Bronchial epithelial cell (primary cell): Measurements from ENCODE around the gene DISC1. TPM values are rescaled to one million over a fixed set of nuclear protein-coding genes. Genes with fewer than 3 reads are reported as not detected.
"Not testable (repeated sequence)": the region's sequence is repeated elsewhere in the genome, so short reads cannot be mapped to it uniquely, and the experiment has no call there.

Experiments used
- DNase-seq: peaks from one replicate; pipeline ENCODE4 v3.0.0-alpha.2; 2010; ENCODE audit warnings: low read depth
- FAIRE-seq: peaks from 2 replicates; lab custom pipeline; 2011; peaks lifted over from hg19 to GRCh38; lab: Jason Lieb, UNC
- H3K27me3 ChIP-seq: 2 replicates; pipeline ENCODE4 v1.5.1; 2011; ENCODE audit warnings: low read length; ENCODE audit not compliant: control insufficient read depth, insufficient read depth
- H3K36me3 ChIP-seq: 2 replicates; pipeline ENCODE4 v1.5.1; 2011; ENCODE audit warnings: low read length; ENCODE audit not compliant: control insufficient read depth, insufficient read depth
- H3K4me3 ChIP-seq: 2 replicates; pipeline ENCODE4 v1.5.1; 2011; ENCODE audit warnings: mild to moderate bottlenecking, low read depth, low read length, control low read depth
- total RNA-seq: library from RNA; depleted of rRNA; stranded (reverse); fragments of >200 nt; gene quantifications from 2 replicates; pipeline ENCODE4 v1.2.1, GENCODE V29; 2014
- TF ChIP-seq, protein P1 (sequence below): IDR thresholded peaks from 2 replicates; pipeline ENCODE4 v1.5.1; 2011; ENCODE audit warnings: mild to moderate bottlenecking, moderate library complexity, low read length, control low read depth, inconsistent platforms; ENCODE audit not compliant: insufficient read depth, severe bottlenecking

Gene DISC1
- total RNA-seq, 1 donor from 2014 or later, result 0.79 TPM

- Histone ChIP-seq H3K36me3 (no peaks in the 10 kb centered on the region), H3K4me3 (no peak overlapping the region), H3K27me3 (no peaks in the 10 kb centered on the region)
- TF ChIP-seq, protein P1, sequence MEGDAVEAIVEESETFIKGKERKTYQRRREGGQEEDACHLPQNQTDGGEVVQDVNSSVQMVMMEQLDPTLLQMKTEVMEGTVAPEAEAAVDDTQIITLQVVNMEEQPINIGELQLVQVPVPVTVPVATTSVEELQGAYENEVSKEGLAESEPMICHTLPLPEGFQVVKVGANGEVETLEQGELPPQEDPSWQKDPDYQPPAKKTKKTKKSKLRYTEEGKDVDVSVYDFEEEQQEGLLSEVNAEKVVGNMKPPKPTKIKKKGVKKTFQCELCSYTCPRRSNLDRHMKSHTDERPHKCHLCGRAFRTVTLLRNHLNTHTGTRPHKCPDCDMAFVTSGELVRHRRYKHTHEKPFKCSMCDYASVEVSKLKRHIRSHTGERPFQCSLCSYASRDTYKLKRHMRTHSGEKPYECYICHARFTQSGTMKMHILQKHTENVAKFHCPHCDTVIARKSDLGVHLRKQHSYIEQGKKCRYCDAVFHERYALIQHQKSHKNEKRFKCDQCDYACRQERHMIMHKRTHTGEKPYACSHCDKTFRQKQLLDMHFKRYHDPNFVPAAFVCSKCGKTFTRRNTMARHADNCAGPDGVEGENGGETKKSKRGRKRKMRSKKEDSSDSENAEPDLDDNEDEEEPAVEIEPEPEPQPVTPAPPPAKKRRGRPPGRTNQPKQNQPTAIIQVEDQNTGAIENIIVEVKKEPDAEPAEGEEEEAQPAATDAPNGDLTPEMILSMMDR, result peak; percentile 1
- DNase-seq, result peak; percentile 70
- no peak for FAIRE-seq
Measured at GRCh38 chr1:231584117-231584516, 42.5 kb upstream of the DISC1 start.

DNA sequence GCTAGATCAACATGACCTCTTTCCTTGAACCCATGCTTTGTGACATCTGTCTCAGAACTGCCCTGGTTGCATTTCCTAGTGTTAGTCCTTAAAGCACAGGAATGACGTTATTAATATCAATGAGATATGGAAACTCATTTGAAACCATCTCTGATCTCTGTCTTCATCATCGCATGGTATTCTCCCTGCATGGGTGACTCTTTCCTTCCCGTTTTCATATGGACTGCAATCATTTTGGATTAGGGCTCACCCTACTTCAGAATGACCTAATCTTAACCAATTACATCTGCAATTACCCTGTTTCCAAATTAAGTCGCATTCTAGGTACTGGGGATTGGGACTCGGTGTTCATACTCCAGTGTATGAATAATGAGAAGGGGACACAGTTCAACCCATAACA, 41.7 kb upstream of the DISC1 start:
- DNase-seq (no peak), FAIRE-seq (no peak)
- Histone ChIP-seq H3K27me3 (no peaks in the 10 kb centered on the region), H3K4me3 (no peak overlapping the region), H3K36me3 (no peaks in the 10 kb centered on the region)
- TF ChIP-seq, protein P1, result no peak

- DNase-seq (peak; percentile 72), FAIRE-seq (no peak)
- no peaks in the 10 kb centered on the region for H3K36me3 ChIP-seq
- H3K4me3 ChIP-seq, result no peak overlapping the region
- TF ChIP-seq, protein P1, result peak; percentile 76
- H3K27me3 ChIP-seq, result no peaks in the 10 kb centered on the region
Measured at GRCh38 chr1:231590453-231591198, 36.0 kb upstream of the DISC1 start.

GRCh38 chr1:231591466-231591865, 35.1 kb upstream of the DISC1 start:
- TF ChIP-seq, protein P1, result no peak
- Histone ChIP-seq H3K27me3 (no peaks in the 10 kb centered on the region), H3K36me3 (no peaks in the 10 kb centered on the region), H3K4me3 (no peak overlapping the region)
- DNase-seq (no peak), FAIRE-seq (no peak)

DNA sequence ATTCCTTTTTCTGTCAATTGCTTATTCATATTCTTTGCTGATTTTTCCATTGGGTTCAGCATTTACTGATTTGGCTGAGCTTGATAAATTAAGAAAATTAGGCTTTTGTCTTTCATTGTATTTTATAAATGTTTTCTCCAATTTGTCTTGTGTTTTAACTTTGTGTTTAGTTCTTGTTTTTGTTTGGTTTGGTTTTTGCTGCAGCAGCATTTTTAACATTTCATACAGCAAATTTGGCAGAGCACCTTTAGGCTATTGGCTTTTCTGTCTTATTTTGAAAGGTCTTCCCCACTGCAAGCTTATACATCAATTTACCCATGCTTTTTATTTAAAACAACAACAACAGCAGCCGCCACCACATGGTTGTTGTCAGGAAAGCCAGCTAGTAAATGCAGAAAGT, 33.8 kb upstream of the DISC1 start:
- FAIRE-seq, result no peak
- Histone ChIP-seq H3K4me3 (no peak overlapping the region), H3K36me3 (no peaks in the 10 kb centered on the region), H3K27me3 (no peaks in the 10 kb centered on the region)
- no peak for DNase-seq
- TF ChIP-seq, protein P1, result no peak

- not testable (repeated sequence) for DNase-seq, H3K36me3 ChIP-seq, H3K4me3 ChIP-seq, H3K27me3 ChIP-seq, FAIRE-seq
Measured at GRCh38 chr1:231593264-231593663, 33.3 kb upstream of the DISC1 start.
